Activated B cell treated with CpG ODN at 0.5 μM for 24 hours (primary cell): ENCODE measurements around the gene IKZF1. TPM values are rescaled to one million over a fixed set of nuclear protein-coding genes. Genes with fewer than 3 reads are reported as not detected.

Source experiments
- ATAC-seq: fragments of 200-7000 bp; cut with Tn5 transposase; one replicate; pipeline ENCODE4 v1.10.0; 2021; ENCODE audit warnings: low read depth, mild to moderate bottlenecking, moderate library complexity
- CTCF ChIA-PET: fragments of 350-600 bp; sonication (Branson Sonifier 250); formaldehyde crosslinking; loops from one replicate; lab custom pipeline; 2021; ENCODE audit warnings: antibody characterized with exemption; lab: Charles Lee
- POLR2A ChIA-PET: fragments of 350-600 bp; sonication (Branson Sonifier 250); formaldehyde crosslinking; loops from one replicate; lab custom pipeline; 2021; ENCODE audit warnings: antibody characterized with exemption; lab: Charles Lee
- DNase-seq: peaks from one replicate; pipeline ENCODE4 v3.0.0; 2022
- H3K27ac Mint-ChIP-seq: one replicate; pipeline ENCODE4 v1.8.0; 2020; ENCODE audit warnings: mixed read lengths
- H3K27me3 Mint-ChIP-seq: one replicate; pipeline ENCODE4 v1.8.0; 2021; ENCODE audit warnings: mixed read lengths
- H3K36me3 Mint-ChIP-seq: one replicate; pipeline ENCODE4 v1.8.0; 2021; ENCODE audit warnings: low read depth, mixed read lengths
- H3K4me1 Mint-ChIP-seq: one replicate; pipeline ENCODE4 v1.8.0; 2021; ENCODE audit warnings: mixed read lengths
- H3K4me3 Mint-ChIP-seq: one replicate; pipeline ENCODE4 v1.8.0; 2020; ENCODE audit warnings: mild to moderate bottlenecking, mixed read lengths
- H3K9me3 Mint-ChIP-seq: one replicate; pipeline ENCODE4 v1.8.0; 2020; ENCODE audit warnings: mixed read lengths
- intact Hi-C: fragments of 100-400 bp; cut with micrococcal nuclease; formaldehyde crosslinking; loops from one replicate; pipeline ENCODE4 v1.15.1; 2024
- total RNA-seq: library from RNA; stranded (reverse); gene quantifications from 2 replicates; pipeline ENCODE4 v1.2.3, GENCODE V29; 2022
- TF ChIP-seq, protein P1 (sequence below): fragments of 200-600 bp; IDR thresholded peaks from one replicate; pipeline ENCODE4 v1.8.0; 2022; ENCODE audit warnings: antibody characterized with exemption, mild to moderate bottlenecking

IKZF1 gene
- total RNA-seq, 1 donor from 2014 or later = 325 TPM

- ChIA-PET CTCF (no interaction called here), POLR2A (interaction anchor here (0.5 to 2.0 kb wide), 7 partner anchors 11 to 89 kb away, joined by 3 to 11 read pairs (median 4); no protein-coding TSS in a partner anchor)
- H3K9me3 Mint-ChIP-seq = no peaks in the 10 kb centered on the region
- no peaks in the 10 kb centered on the region for H3K27me3 Mint-ChIP-seq
- peaks cover 84% of the 10 kb centered on the region for H3K36me3 Mint-ChIP-seq
- DNase-seq = no peak
- peak overlapping the region; percentile 95 for H3K27ac Mint-ChIP-seq
- no peak for ATAC-seq
- TF ChIP-seq, protein P1, sequence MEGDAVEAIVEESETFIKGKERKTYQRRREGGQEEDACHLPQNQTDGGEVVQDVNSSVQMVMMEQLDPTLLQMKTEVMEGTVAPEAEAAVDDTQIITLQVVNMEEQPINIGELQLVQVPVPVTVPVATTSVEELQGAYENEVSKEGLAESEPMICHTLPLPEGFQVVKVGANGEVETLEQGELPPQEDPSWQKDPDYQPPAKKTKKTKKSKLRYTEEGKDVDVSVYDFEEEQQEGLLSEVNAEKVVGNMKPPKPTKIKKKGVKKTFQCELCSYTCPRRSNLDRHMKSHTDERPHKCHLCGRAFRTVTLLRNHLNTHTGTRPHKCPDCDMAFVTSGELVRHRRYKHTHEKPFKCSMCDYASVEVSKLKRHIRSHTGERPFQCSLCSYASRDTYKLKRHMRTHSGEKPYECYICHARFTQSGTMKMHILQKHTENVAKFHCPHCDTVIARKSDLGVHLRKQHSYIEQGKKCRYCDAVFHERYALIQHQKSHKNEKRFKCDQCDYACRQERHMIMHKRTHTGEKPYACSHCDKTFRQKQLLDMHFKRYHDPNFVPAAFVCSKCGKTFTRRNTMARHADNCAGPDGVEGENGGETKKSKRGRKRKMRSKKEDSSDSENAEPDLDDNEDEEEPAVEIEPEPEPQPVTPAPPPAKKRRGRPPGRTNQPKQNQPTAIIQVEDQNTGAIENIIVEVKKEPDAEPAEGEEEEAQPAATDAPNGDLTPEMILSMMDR = no peak
- peaks cover 92% of the 10 kb centered on the region for H3K4me1 Mint-ChIP-seq
- intact Hi-C loops = no loop called here
- peak overlapping the region; percentile 69 for H3K4me3 Mint-ChIP-seq
These were observed 89.8 kb downstream of the IKZF1 start for GRCh38 chr7:50394315-50394714.

DNA sequence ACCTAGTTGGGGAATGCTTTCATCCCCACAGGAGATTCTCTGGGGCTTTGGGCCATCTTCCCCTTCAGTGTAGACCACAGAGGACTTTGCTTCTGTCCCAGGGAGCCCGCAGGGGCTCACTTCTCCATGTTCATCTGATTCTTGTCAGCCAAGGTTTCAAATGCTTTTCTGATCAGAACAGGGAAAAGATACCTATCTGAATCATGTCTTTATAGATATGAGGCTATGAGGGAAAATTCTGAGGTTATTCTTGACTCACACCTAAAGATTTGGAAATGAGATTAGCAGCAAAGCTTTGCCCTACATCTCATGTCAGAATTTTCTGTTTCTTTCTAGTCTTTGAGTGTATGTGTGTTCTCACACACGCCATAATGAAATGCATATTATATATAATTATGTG, 92.3 kb downstream of the IKZF1 start:
- POLR2A ChIA-PET = interaction anchor here (0.6 to 3.5 kb wide), 7 partner anchors 8 to 248 kb away, joined by 3 to 18 read pairs (median 7); no protein-coding TSS in a partner anchor
- intact Hi-C loops = loop anchor here (1.0 to 2.0 kb wide), 3 partner anchors 8 to 16 kb away; no protein-coding TSS in a partner anchor
- TF ChIP-seq, protein P1 = no peak

DNA sequence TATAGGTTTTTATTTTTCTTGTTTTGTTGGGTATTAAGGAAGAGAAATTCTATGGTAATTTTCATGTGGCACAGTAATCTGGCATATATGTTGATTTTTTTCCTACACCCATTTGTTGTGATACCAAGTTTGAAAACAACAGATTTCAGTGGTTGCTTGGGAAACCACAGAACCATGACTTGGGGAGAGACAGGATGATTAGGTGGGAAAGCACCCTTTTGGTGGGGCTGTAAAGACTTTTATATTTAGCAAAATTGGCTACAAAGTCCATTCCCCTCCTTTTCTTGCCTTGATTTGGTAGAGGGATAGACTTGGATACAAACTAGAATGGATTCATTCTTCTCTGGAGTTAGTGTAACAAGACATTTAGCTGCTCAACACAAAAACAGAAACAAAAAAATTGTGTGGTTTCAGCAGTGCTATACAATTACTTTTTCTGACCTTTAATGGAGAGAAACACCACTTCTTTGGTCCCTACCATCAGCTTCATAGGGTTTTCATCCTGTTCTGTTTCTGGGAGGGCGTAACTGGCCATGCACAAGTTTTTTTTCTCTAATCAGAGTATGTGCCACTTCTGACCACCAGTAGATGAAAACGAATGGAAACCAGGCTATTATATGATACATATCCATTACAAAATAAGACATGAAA, 92.9 kb downstream of the IKZF1 start:
- Mint-ChIP-seq H3K4me1 (peaks cover 79% of the 10 kb centered on the region), H3K27me3 (no peaks in the 10 kb centered on the region), H3K4me3 (peak overlapping the region; percentile 45), H3K9me3 (no peaks in the 10 kb centered on the region), H3K27ac (peak overlapping the region; percentile 93), H3K36me3 (peaks cover 83% of the 10 kb centered on the region)
- no peak for DNase-seq
- ATAC-seq = peak; percentile 36
- ChIA-PET POLR2A (interaction anchor here (0.6 to 3.5 kb wide), 9 partner anchors 8 to 249 kb away, joined by 3 to 18 read pairs (median 5); no protein-coding TSS in a partner anchor), CTCF (interaction anchor here (1.6 to 2.4 kb wide), 3 partner anchors 20 to 192 kb away, joined by 4 to 11 read pairs (median 7); no protein-coding TSS in a partner anchor)
- intact Hi-C loops = loop anchor here (1.0 to 2.0 kb wide), 2 partner anchors 13 to 17 kb away; no protein-coding TSS in a partner anchor
- TF ChIP-seq, protein P1 = no peak

More for the DNA sequence above, 92.3 kb downstream of the IKZF1 start:
- Mint-ChIP-seq H3K27ac (peak overlapping the region; percentile 93), H3K4me1 (peaks cover 79% of the 10 kb centered on the region), H3K36me3 (peaks cover 83% of the 10 kb centered on the region), H3K9me3 (no peaks in the 10 kb centered on the region), H3K4me3 (peak overlapping the region; percentile 53), H3K27me3 (no peaks in the 10 kb centered on the region)
- CTCF ChIA-PET = interaction anchor here (2.4 kb wide), 1 partner anchor 191 kb away, joined by 7 read pairs; no protein-coding TSS in a partner anchor
- DNase-seq (no peak), ATAC-seq (no peak)

DNA sequence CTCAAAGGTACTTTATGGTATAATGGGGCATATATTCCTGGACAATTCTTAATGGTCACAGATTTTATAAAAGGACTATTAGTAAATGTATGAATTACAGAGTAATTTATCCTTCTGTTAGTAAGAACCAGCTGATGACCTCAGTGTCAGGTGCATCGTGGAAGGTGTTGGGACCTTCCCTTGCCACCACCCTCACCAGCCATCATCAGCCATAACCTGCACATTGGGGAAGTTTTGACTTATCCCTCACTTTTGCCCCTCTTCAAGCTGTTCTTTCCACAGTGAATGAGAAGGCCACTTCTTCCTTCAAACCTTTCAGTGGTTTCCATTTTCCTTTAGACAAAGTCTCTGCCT, 93.4 kb downstream of the IKZF1 start:
- Mint-ChIP-seq H3K4me1 (peaks cover 79% of the 10 kb centered on the region), H3K27me3 (no peaks in the 10 kb centered on the region), H3K4me3 (peak overlapping the region; percentile 29), H3K36me3 (peaks cover 83% of the 10 kb centered on the region), H3K27ac (peak overlapping the region; percentile 93), H3K9me3 (no peaks in the 10 kb centered on the region)
- DNase-seq = no peak
- ChIA-PET POLR2A (interaction anchor here (1.0 to 3.5 kb wide), 6 partner anchors 9 to 60 kb away, joined by 3 to 18 read pairs (median 6); no protein-coding TSS in a partner anchor), CTCF (interaction anchor here (1.6 to 2.4 kb wide), 3 partner anchors 20 to 193 kb away, joined by 4 to 11 read pairs (median 7); no protein-coding TSS in a partner anchor)
- TF ChIP-seq, protein P1 = no peak
- peak; percentile 11 for ATAC-seq
- intact Hi-C loops = loop anchor here (1.0 to 2.0 kb wide), 2 partner anchors 12 to 17 kb away; no protein-coding TSS in a partner anchor

GRCh38 chr7:50399206-50399605, 94.7 kb downstream of the IKZF1 start:
- Mint-ChIP-seq H3K27ac (peak overlapping the region; percentile 93), H3K4me1 (peaks cover 79% of the 10 kb centered on the region), H3K9me3 (no peaks in the 10 kb centered on the region), H3K27me3 (no peaks in the 10 kb centered on the region), H3K36me3 (peaks cover 83% of the 10 kb centered on the region), H3K4me3 (no peak overlapping the region)
- TF ChIP-seq, protein P1 = no peak
- DNase-seq (no peak), ATAC-seq (no peak)
- intact Hi-C loops = loop anchor here (1.0 kb wide), 1 partner anchor 9 kb away; no protein-coding TSS in a partner anchor
- POLR2A ChIA-PET = interaction anchor here (3.0 to 3.5 kb wide), 2 partner anchors 8 to 12 kb away, joined by 17 to 18 read pairs; no protein-coding TSS in a partner anchor
- CTCF ChIA-PET = interaction anchor here (1.6 to 2.4 kb wide), 2 partner anchors 31 to 194 kb away, joined by 4 to 7 read pairs; no protein-coding TSS in a partner anchor
